ENCODE measurements around the gene PSMF1.

DNA sequence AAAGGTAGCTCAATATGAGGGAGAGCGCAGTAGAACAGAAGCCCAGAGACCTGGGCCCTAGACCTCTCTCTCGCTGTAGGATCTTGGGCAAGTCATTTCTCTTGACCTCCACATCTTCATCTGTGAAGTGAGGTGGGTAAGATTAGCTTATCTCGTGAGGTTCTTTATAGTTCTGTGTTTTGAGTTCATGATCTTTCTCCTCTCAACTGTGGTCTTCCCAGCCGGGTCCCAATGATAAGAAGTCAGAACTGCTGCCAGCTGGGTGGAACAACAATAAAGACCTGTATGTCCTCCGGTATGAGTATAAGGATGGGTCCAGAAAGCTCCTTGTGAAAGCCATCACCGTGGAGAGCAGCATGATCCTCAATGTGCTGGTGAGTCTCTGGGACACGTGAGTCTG, 6.9 kb downstream of the PSMF1 start:
- TF ChIP-seq, protein P1, sequence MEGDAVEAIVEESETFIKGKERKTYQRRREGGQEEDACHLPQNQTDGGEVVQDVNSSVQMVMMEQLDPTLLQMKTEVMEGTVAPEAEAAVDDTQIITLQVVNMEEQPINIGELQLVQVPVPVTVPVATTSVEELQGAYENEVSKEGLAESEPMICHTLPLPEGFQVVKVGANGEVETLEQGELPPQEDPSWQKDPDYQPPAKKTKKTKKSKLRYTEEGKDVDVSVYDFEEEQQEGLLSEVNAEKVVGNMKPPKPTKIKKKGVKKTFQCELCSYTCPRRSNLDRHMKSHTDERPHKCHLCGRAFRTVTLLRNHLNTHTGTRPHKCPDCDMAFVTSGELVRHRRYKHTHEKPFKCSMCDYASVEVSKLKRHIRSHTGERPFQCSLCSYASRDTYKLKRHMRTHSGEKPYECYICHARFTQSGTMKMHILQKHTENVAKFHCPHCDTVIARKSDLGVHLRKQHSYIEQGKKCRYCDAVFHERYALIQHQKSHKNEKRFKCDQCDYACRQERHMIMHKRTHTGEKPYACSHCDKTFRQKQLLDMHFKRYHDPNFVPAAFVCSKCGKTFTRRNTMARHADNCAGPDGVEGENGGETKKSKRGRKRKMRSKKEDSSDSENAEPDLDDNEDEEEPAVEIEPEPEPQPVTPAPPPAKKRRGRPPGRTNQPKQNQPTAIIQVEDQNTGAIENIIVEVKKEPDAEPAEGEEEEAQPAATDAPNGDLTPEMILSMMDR (IDR thresholded peaks at IDR 0.05; ENCODE audit: low read length) = no peak
- TF ChIP-seq EZH2 (optimal IDR thresholded peaks at IDR 0.05; ENCODE audit: low read depth, low read length) = no peak

All from MM.1S (cell line).